HG03135 (cell line): Measurements from ENCODE around the gene SEPTIN7.

Experiments
- ATAC-seq: cut with Tn5 transposase; IDR thresholded peaks from one replicate; pipeline ENCODE4 v1.9.1; 2021; ENCODE audit warnings: mild to moderate bottlenecking, moderate library complexity; ENCODE audit not compliant: unreplicated experiment

The SEPTIN7 gene

GRCh38 chr7:35828817-35829216 lies 28.0 kb downstream of the SEPTIN7 start:
- ATAC-seq = no peak

GRCh38 chr7:35831208-35831607 lies 30.4 kb downstream of the SEPTIN7 start:
- no peak for ATAC-seq

GRCh38 chr7:35839860-35840854 lies 39.3 kb downstream of the SEPTIN7 start:
- no peak for ATAC-seq

- no peak for ATAC-seq
Observed at GRCh38 chr7:35846816-35847412, 46.1 kb downstream of the SEPTIN7 start.

GRCh38 chr7:35848725-35849124 lies 47.9 kb downstream of the SEPTIN7 start:
- no peak for ATAC-seq

- ATAC-seq = no peak
Observed at GRCh38 chr7:35849158-35849831, 48.4 kb downstream of the SEPTIN7 start.

GRCh38 chr7:35849954-35850353 lies 49.1 kb downstream of the SEPTIN7 start:
- ATAC-seq = no peak
